ENCODE data around the gene MEN1.

DNA sequence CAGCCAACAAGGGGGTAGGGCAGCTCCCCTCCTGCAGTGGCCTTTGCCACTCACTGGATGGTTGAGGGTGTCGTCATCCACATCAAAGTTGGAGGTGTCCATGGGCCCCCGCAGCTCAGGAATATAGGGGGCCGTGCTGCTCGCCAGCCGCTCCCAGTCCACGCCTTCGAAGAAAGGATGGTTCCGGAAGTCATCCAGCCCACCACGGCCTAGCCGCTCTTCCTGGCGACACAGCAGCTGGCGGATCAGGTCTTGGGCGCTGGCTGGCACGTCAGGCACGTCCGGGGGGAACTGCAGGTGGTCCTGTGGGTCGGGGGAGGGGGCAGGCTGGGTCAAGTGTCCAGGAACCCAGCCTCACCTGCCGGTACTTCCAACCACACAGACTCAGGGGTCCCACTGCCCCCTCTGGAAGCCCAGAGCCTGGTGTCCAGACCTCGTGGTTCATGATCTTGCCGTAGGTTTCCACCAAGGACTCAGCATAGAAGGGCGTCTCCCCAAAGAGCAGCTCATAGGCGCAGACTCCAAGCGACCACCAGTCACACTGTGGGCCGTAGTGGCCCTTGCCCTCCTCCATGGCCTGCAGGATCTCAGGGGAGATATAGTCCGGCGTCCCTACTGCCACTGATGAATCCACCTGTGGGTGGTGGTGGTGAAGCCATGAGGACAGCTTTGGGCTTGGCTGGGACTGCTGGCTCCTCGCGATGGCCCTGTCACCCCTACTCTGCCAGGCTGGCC, 28.4 kb upstream of the MEN1 start:
- TF ChIP-seq, protein P1, sequence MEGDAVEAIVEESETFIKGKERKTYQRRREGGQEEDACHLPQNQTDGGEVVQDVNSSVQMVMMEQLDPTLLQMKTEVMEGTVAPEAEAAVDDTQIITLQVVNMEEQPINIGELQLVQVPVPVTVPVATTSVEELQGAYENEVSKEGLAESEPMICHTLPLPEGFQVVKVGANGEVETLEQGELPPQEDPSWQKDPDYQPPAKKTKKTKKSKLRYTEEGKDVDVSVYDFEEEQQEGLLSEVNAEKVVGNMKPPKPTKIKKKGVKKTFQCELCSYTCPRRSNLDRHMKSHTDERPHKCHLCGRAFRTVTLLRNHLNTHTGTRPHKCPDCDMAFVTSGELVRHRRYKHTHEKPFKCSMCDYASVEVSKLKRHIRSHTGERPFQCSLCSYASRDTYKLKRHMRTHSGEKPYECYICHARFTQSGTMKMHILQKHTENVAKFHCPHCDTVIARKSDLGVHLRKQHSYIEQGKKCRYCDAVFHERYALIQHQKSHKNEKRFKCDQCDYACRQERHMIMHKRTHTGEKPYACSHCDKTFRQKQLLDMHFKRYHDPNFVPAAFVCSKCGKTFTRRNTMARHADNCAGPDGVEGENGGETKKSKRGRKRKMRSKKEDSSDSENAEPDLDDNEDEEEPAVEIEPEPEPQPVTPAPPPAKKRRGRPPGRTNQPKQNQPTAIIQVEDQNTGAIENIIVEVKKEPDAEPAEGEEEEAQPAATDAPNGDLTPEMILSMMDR (conservative IDR thresholded peaks at IDR 0.05): no peak
- no peak for TF ChIP-seq EZH2 (IDR thresholded peaks at IDR 0.05; ENCODE audit: low read depth)
